ENCODE measurements around the gene FBXO3.

The FBXO3 gene

GRCh38 chr11:33787076-33787475 is 12.8 kb upstream of the FBXO3 start:
- Histone ChIP-seq H3K4me2 (ENCODE audit: low read depth, low read length, poor library complexity, severe bottlenecking) (no peak overlapping the region), H3K9ac (ENCODE audit: low read depth, low read length, poor library complexity, severe bottlenecking) (no peak overlapping the region), H3K4me1 (ENCODE audit: insufficient read depth, low read length, poor library complexity, severe bottlenecking) (no peaks in the 10 kb centered on the region)

GRCh38 chr11:33785609-33786008 is 11.3 kb upstream of the FBXO3 start:
- TF ChIP-seq CTCF (conservative IDR thresholded peaks at IDR 0.05; ENCODE audit: low read length) (no peak), EZH2phosphoT487 (IDR thresholded peaks at IDR 0.05; ENCODE audit: borderline replicate concordance) (no peak)
- Histone ChIP-seq H3F3A (ENCODE audit: low read depth) (no peaks in the 10 kb centered on the region), H3K36me3 (ENCODE audit: insufficient read depth, low read length) (no peaks in the 10 kb centered on the region), H3K4me3 (ENCODE audit: low read length, poor library complexity, severe bottlenecking) (no peak overlapping the region), H2AFZ (ENCODE audit: low read length) (no peak overlapping the region), H3K27me3 (ENCODE audit: insufficient read depth, low read length, poor library complexity, severe bottlenecking) (no peaks in the 10 kb centered on the region), H3K4me2 (ENCODE audit: low read depth, low read length, poor library complexity, severe bottlenecking) (no peak overlapping the region), H3K9me3 (ENCODE audit: insufficient read depth, low read depth, low read length) (no peaks in the 10 kb centered on the region), H4K20me1 (ENCODE audit: insufficient read depth, low read length, poor library complexity, severe bottlenecking) (no peaks in the 10 kb centered on the region), H3K9me2 (replicated peaks; ENCODE audit: low read depth, low read length) (no peaks in the 10 kb centered on the region), H3K4me1 (ENCODE audit: insufficient read depth, low read length, poor library complexity, severe bottlenecking) (no peaks in the 10 kb centered on the region), H3K9ac (ENCODE audit: low read depth, low read length, poor library complexity, severe bottlenecking) (no peak overlapping the region), H3K79me2 (ENCODE audit: insufficient read depth, low read length) (no peaks in the 10 kb centered on the region)

More at GRCh38 chr11:33787076-33787475, 12.8 kb upstream of the FBXO3 start:
- Histone ChIP-seq H3K79me2 (ENCODE audit: insufficient read depth, low read length) (no peaks in the 10 kb centered on the region), H4K20me1 (ENCODE audit: insufficient read depth, low read length, poor library complexity, severe bottlenecking) (no peaks in the 10 kb centered on the region), H3K9me3 (ENCODE audit: insufficient read depth, low read depth, low read length) (no peaks in the 10 kb centered on the region), H3K27me3 (ENCODE audit: insufficient read depth, low read length, poor library complexity, severe bottlenecking) (no peaks in the 10 kb centered on the region), H3K9me2 (replicated peaks; ENCODE audit: low read depth, low read length) (no peaks in the 10 kb centered on the region), H3F3A (ENCODE audit: low read depth) (no peaks in the 10 kb centered on the region), H3K36me3 (ENCODE audit: insufficient read depth, low read length) (no peaks in the 10 kb centered on the region), H2AFZ (ENCODE audit: low read length) (no peak overlapping the region), H3K4me3 (ENCODE audit: low read length, poor library complexity, severe bottlenecking) (no peak overlapping the region)
- TF ChIP-seq EZH2phosphoT487 (IDR thresholded peaks at IDR 0.05; ENCODE audit: borderline replicate concordance) (no peak), CTCF (conservative IDR thresholded peaks at IDR 0.05; ENCODE audit: low read length) (no peak)

- Histone ChIP-seq H3K27me3 (ENCODE audit: insufficient read depth, low read length, poor library complexity, severe bottlenecking) (peaks cover 9% of the 10 kb centered on the region), H3F3A (ENCODE audit: low read depth) (no peaks in the 10 kb centered on the region), H3K36me3 (ENCODE audit: insufficient read depth, low read length) (no peaks in the 10 kb centered on the region), H3K4me1 (ENCODE audit: insufficient read depth, low read length, poor library complexity, severe bottlenecking) (peaks cover 9% of the 10 kb centered on the region), H2AFZ (ENCODE audit: low read length) (no peak overlapping the region), H4K20me1 (ENCODE audit: insufficient read depth, low read length, poor library complexity, severe bottlenecking) (no peaks in the 10 kb centered on the region), H3K4me3 (ENCODE audit: low read length, poor library complexity, severe bottlenecking) (no peak overlapping the region), H3K79me2 (ENCODE audit: insufficient read depth, low read length) (no peaks in the 10 kb centered on the region), H3K4me2 (ENCODE audit: low read depth, low read length, poor library complexity, severe bottlenecking) (no peak overlapping the region), H3K9ac (ENCODE audit: low read depth, low read length, poor library complexity, severe bottlenecking) (no peak overlapping the region), H3K9me2 (replicated peaks; ENCODE audit: low read depth, low read length) (no peaks in the 10 kb centered on the region), H3K9me3 (ENCODE audit: insufficient read depth, low read depth, low read length) (no peaks in the 10 kb centered on the region)
- no peak for TF ChIP-seq CTCF (conservative IDR thresholded peaks at IDR 0.05; ENCODE audit: low read length)
These were observed 5.7 kb upstream of the FBXO3 start for GRCh38 chr11:33779849-33780528.
